Measurements from ENCODE around the gene TBC1D1. TPM values are rescaled to one million over a fixed set of nuclear protein-coding genes. Genes with fewer than 3 reads are reported as not detected.

The TBC1D1 gene
- total and polyA plus RNA-seq, 2 experiments from 2014 or later: 53.9 to 151 TPM

DNA sequence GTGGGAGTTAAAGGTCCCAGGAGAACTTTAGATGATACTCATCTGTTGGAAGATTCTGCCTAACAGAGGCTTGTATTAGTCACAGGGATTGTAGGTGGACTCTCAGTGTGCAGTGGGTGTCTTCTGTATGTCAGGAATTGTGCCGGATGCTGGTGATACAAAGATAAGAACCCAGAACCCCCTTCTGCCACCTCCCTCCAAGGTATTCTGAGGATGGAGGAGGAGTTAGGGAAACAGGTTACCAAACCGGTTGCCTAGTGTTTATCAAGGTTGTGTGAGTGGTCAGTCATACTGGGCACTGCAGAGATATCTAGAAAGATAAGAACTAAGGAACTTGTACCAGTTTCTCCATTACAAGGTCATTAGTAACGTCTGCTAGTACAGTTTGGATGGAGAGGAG is 130.9 kb downstream of the TBC1D1 start (continued):
- TF ChIP-seq CREB1 (CRISPR knock-in tag; IDR thresholded peaks at IDR 0.05; ENCODE audit: low read depth) (no peak), NANOG (IDR thresholded peaks at IDR 0.05; ENCODE audit: borderline replicate concordance) (no peak)
- TF ChIP-seq, protein P1, sequence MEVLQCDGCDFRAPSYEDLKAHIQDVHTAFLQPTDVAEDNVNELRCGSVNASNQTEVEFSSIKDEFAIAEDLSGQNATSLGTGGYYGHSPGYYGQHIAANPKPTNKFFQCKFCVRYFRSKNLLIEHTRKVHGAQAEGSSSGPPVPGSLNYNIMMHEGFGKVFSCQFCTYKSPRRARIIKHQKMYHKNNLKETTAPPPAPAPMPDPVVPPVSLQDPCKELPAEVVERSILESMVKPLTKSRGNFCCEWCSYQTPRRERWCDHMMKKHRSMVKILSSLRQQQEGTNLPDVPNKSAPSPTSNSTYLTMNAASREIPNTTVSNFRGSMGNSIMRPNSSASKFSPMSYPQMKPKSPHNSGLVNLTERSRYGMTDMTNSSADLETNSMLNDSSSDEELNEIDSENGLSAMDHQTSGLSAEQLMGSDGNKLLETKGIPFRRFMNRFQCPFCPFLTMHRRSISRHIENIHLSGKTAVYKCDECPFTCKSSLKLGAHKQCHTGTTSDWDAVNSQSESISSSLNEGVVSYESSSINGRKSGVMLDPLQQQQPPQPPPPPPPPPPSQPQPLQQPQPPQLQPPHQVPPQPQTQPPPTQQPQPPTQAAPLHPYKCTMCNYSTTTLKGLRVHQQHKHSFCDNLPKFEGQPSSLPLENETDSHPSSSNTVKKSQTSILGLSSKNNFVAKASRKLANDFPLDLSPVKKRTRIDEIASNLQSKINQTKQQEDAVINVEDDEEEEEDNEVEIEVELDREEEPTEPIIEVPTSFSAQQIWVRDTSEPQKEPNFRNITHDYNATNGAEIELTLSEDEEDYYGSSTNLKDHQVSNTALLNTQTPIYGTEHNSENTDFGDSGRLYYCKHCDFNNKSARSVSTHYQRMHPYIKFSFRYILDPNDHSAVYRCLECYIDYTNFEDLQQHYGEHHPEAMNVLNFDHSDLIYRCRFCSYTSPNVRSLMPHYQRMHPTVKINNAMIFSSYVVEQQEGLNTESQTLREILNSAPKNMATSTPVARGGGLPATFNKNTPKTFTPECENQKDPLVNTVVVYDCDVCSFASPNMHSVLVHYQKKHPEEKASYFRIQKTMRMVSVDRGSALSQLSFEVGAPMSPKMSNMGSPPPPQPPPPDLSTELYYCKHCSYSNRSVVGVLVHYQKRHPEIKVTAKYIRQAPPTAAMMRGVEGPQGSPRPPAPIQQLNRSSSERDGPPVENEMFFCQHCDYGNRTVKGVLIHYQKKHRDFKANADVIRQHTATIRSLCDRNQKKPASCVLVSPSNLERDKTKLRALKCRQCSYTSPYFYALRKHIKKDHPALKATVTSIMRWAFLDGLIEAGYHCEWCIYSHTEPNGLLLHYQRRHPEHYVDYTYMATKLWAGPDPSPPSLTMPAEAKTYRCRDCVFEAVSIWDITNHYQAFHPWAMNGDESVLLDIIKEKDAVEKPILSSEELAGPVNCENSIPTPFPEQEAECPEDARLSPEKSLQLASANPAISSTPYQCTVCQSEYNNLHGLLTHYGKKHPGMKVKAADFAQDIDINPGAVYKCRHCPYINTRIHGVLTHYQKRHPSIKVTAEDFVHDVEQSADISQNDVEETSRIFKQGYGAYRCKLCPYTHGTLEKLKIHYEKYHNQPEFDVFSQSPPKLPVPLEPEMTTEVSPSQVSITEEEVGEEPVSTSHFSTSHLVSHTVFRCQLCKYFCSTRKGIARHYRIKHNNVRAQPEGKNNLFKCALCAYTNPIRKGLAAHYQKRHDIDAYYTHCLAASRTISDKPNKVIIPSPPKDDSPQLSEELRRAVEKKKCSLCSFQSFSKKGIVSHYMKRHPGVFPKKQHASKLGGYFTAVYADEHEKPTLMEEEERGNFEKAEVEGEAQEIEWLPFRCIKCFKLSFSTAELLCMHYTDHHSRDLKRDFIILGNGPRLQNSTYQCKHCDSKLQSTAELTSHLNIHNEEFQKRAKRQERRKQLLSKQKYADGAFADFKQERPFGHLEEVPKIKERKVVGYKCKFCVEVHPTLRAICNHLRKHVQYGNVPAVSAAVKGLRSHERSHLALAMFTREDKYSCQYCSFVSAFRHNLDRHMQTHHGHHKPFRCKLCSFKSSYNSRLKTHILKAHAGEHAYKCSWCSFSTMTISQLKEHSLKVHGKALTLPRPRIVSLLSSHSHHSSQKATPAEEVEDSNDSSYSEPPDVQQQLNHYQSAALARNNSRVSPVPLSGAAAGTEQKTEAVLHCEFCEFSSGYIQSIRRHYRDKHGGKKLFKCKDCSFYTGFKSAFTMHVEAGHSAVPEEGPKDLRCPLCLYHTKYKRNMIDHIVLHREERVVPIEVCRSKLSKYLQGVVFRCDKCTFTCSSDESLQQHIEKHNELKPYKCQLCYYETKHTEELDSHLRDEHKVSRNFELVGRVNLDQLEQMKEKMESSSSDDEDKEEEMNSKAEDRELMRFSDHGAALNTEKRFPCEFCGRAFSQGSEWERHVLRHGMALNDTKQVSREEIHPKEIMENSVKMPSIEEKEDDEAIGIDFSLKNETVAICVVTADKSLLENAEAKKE (CRISPR knock-in tag; IDR thresholded peaks at IDR 0.05): no peak
- TF ChIP-seq, protein P2, sequence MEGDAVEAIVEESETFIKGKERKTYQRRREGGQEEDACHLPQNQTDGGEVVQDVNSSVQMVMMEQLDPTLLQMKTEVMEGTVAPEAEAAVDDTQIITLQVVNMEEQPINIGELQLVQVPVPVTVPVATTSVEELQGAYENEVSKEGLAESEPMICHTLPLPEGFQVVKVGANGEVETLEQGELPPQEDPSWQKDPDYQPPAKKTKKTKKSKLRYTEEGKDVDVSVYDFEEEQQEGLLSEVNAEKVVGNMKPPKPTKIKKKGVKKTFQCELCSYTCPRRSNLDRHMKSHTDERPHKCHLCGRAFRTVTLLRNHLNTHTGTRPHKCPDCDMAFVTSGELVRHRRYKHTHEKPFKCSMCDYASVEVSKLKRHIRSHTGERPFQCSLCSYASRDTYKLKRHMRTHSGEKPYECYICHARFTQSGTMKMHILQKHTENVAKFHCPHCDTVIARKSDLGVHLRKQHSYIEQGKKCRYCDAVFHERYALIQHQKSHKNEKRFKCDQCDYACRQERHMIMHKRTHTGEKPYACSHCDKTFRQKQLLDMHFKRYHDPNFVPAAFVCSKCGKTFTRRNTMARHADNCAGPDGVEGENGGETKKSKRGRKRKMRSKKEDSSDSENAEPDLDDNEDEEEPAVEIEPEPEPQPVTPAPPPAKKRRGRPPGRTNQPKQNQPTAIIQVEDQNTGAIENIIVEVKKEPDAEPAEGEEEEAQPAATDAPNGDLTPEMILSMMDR (conservative IDR thresholded peaks at IDR 0.05; ENCODE audit: low read depth in 2 of 2): no peak

DNA sequence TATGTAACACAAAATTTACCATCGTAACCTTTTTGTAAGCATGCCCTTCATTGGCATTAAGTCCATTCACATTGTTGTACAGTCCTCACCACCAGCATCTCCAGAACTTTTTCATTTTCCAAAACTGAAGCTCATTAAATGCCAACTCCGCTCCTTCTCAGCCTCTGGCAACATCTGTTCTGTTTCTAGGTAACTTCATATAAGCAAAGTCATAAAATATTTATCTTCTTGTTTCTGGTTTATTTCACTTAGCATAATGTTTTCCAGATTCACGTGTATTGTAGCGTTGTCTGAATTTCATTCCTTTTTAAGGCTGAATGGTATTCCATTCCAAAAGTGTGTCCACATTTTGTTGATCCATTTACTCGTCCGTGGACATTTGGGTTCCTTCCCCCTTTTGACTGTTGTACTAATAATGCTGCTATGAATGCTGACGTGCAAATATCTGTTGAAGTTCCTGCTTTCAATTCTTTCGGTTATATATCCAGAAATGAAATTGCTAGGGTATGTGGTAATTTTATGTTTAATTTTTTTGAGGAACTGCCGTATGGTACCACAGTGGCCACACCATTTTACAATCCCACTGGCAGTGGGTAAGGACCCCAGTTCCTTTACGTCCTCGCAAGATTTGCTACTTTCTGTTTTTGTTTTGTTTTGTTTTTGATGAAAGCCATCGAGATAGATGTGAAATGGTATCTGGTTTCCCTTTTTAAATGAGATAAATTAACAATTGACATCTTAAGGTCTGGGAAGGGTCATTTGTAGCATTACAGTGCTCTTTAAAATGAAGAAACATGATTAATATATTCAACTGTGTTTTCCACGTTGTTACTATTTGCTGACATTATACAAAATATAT is 132.7 kb downstream of the TBC1D1 start:
- Histone ChIP-seq H3K79me2 (replicated peaks; ENCODE audit: insufficient read depth) (no peaks in the 10 kb centered on the region), H3K27me3 (ENCODE audit: insufficient read depth) (no peaks in the 10 kb centered on the region), H3F3A (replicated peaks; ENCODE audit: low read depth) (no peaks in the 10 kb centered on the region), H3K4me1 (ENCODE audit: insufficient read depth) (no peaks in the 10 kb centered on the region), H2AFZ (no peak overlapping the region), H3K4me2 (no peak overlapping the region), H3K27ac (ENCODE audit: low read depth) (no peak overlapping the region), H4K20me1 (replicated peaks; ENCODE audit: insufficient read depth) (0 out of 2 replicates have a peak, but pooled peaks cover 2% of the 10 kb centered on the region), H3K9me2 (ENCODE audit: insufficient read depth) (no peaks in the 10 kb centered on the region), H3K4me3 (no peak overlapping the region), H3K36me3 (ENCODE audit: insufficient read depth) (peaks cover 8% of the 10 kb centered on the region; the same call in 1 of the 2 replicates)
- Mint-ChIP-seq H3K27me3 (ENCODE audit: insufficient read depth, low read depth, poor library complexity) (peaks cover 1% of the 10 kb centered on the region), H3K9me3 (peaks cover 3% of the 10 kb centered on the region; the same call in 1 of the 3 replicates), H3K4me1 (no peaks in the 10 kb centered on the region), H3K27ac (no peak overlapping the region), H3K36me3 (ENCODE audit: low read depth) (peaks cover 41% of the 10 kb centered on the region), H3K4me3 (no peak overlapping the region)
- ATAC-seq: no peak
- DNase-seq (ENCODE audit: low spot score): no peak
- TF ChIP-seq NANOG (IDR thresholded peaks at IDR 0.05; ENCODE audit: borderline replicate concordance) (no peak), ZNF114 (CRISPR knock-in tag; IDR thresholded peaks at IDR 0.05) (no peak), EZH2 (IDR thresholded peaks at IDR 0.05; ENCODE audit: low read depth, unreplicated experiment) (no peak), JUNB (IDR thresholded peaks at IDR 0.05; ENCODE audit: unreplicated experiment) (no peak), STAT1 (IDR thresholded peaks at IDR 0.05; ENCODE audit: unreplicated experiment) (no peak), EZH2phosphoT487 (IDR thresholded peaks at IDR 0.05; ENCODE audit: unreplicated experiment) (no peak), CREB1 (CRISPR knock-in tag; IDR thresholded peaks at IDR 0.05; ENCODE audit: low read depth) (no peak)
- TF ChIP-seq, protein P2 (conservative IDR thresholded peaks at IDR 0.05; ENCODE audit: low read depth in 2 of 2): no peak
- TF ChIP-seq, protein P3, sequence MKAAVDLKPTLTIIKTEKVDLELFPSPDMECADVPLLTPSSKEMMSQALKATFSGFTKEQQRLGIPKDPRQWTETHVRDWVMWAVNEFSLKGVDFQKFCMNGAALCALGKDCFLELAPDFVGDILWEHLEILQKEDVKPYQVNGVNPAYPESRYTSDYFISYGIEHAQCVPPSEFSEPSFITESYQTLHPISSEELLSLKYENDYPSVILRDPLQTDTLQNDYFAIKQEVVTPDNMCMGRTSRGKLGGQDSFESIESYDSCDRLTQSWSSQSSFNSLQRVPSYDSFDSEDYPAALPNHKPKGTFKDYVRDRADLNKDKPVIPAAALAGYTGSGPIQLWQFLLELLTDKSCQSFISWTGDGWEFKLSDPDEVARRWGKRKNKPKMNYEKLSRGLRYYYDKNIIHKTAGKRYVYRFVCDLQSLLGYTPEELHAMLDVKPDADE (IDR thresholded peaks at IDR 0.05): no peak

Data from GM23338 (cell line).